ENCODE data around the gene PARD3. TPM values are rescaled to one million over a fixed set of nuclear protein-coding genes. Genes with fewer than 3 reads are reported as not detected.

The PARD3 gene
- total and polyA plus RNA-seq, 2 donors (not counting 3 experiments of a cell fraction or from before 2014, with no cell fraction given), result 7.3 to 24.1 TPM

GRCh38 chr10:34719328-34719727, 95.8 kb downstream of the PARD3 start:
- Histone ChIP-seq H3K4me1 (ENCODE audit: control insufficient read depth, extremely low read depth, insufficient read depth, low read length) (peaks cover 16% of the 10 kb centered on the region), H3K9ac (replicated peaks; ENCODE audit: extremely low read depth, insufficient read depth, low read length) (no peak overlapping the region), H3K79me2 (ENCODE audit: control insufficient read depth, insufficient read depth, low read length) (peaks cover 8% of the 10 kb centered on the region), H2AFZ (ENCODE audit: low read depth, low read length) (no peak overlapping the region), H3K27me3 (ENCODE audit: control insufficient read depth in 2 of 2, insufficient read depth in 2 of 2, low read length in 2 of 2) (no peaks in the 10 kb centered on the region), H3K4me2 (ENCODE audit: insufficient read depth, low read length) (no peak overlapping the region), H3K36me3 (ENCODE audit: control insufficient read depth in 2 of 2, extremely low read depth in 1 of 2, insufficient read depth in 2 of 2, low read length in 2 of 2) (no peaks in the 10 kb centered on the region), H4K20me1 (replicated peaks; ENCODE audit: control insufficient read depth, extremely low read depth, insufficient read depth, low read length) (no peaks in the 10 kb centered on the region), H3K9me1 (replicated peaks; ENCODE audit: control insufficient read depth, extremely low read depth, insufficient read depth, low read length) (no peaks in the 10 kb centered on the region), H3K4me3 (replicated peaks in 1 of 3; ENCODE audit: insufficient read depth in 1 of 3, low read depth in 1 of 3, low read length in 3 of 3) (no peak overlapping the region), H3K27ac (ENCODE audit: insufficient read depth, low read depth, low read length) (no peak overlapping the region), H3K9me3 (replicated peaks; ENCODE audit: control insufficient read depth, insufficient read depth, low read length) (no peaks in the 10 kb centered on the region)
- POLR2A ChIA-PET, result no interaction called here
- DNase-seq (ENCODE audit: low read depth, low spot score), result no peak
- intact Hi-C loops (cut with micrococcal nuclease), result no loop called here
- BruUV-seq (replicated peaks), result no TSS peak
- no peak for FAIRE-seq
- CTCF ChIA-PET, result interaction anchor here (1.3 kb wide), 1 partner anchor 9 kb away, joined by 3 read pairs; no protein-coding TSS in a partner anchor
- dilution Hi-C loops (cut with MboI; ENCODE audit: extremely low pct_ligation_motif_present, low sequenced_read_pairs), result no loop called here
- no peak for TF ChIP-seq EZH2 (IDR thresholded peaks at IDR 0.05; ENCODE audit: borderline replicate concordance, low read depth, low read length, severe bottlenecking)
- no peak for TF ChIP-seq FOS (IDR thresholded peaks at IDR 0.05; ENCODE audit: borderline replicate concordance, insufficient read depth, low read length)
- no peak for TF ChIP-seq MYC (IDR thresholded peaks at IDR 0.05; ENCODE audit: low read depth, low read length)
- TF ChIP-seq POLR2AphosphoS5 (IDR thresholded peaks at IDR 0.05; ENCODE audit: insufficient read depth, low read depth, low read length), result no peak
- no peak for TF ChIP-seq CTCF (IDR thresholded peaks at IDR 0.05; ENCODE audit: extremely low read depth in 1 of 2, insufficient read depth in 1 of 2, low read depth in 1 of 2, low read length in 2 of 2)
- no peak for TF ChIP-seq POLR2A (IDR thresholded peaks at IDR 0.05; ENCODE audit: low read depth, low read length)
- no peak for TF ChIP-seq MAX (IDR thresholded peaks at IDR 0.05; ENCODE audit: insufficient read depth, insufficient read length)
- no peak for TF ChIP-seq JUN (IDR thresholded peaks at IDR 0.05; ENCODE audit: borderline replicate concordance, insufficient read depth, insufficient read length, low read depth)
- TF ChIP-seq GATA2 (IDR thresholded peaks at IDR 0.05; ENCODE audit: insufficient read depth, insufficient read length, low read depth, low read length), result no peak
